Measurements from ENCODE around the gene PCGF2.
"Not testable (repeated sequence)": the region's sequence is repeated elsewhere in the genome, so short reads cannot be mapped to it uniquely, and the experiment has no call there.

The PCGF2 gene

GRCh38 chr17:38738007-38738662 is 10.0 kb downstream of the PCGF2 start:
- FAIRE-seq (no peak), DNase-seq (ENCODE audit: low spot score) (no peak)

- FAIRE-seq: no peak
- peak; percentile 83 for DNase-seq (ENCODE audit: low spot score)
Observed at GRCh38 chr17:38735161-38735997, 12.8 kb downstream of the PCGF2 start.

- DNase-seq (ENCODE audit: low spot score) (no peak), FAIRE-seq (no peak)
Observed at GRCh38 chr17:38733982-38734973, 13.9 kb downstream of the PCGF2 start.

- FAIRE-seq (no peak), DNase-seq (ENCODE audit: low spot score) (no peak)
Observed at GRCh38 chr17:38733282-38733981, 14.7 kb downstream of the PCGF2 start.

- FAIRE-seq (no peak), DNase-seq (ENCODE audit: low spot score) (no peak)
Observed at GRCh38 chr17:38732376-38733281, 15.5 kb downstream of the PCGF2 start.

- FAIRE-seq (no peak), DNase-seq (ENCODE audit: low spot score) (no peak)
Observed at GRCh38 chr17:38731526-38732294, 16.4 kb downstream of the PCGF2 start.

- peak; percentile 69 for DNase-seq (ENCODE audit: low spot score)
- no peak for FAIRE-seq
Observed at GRCh38 chr17:38730526-38731379, 17.4 kb downstream of the PCGF2 start.

- DNase-seq (ENCODE audit: low spot score): peak; percentile 96
- no peak for FAIRE-seq
Observed at GRCh38 chr17:38729886-38730525, 18.1 kb downstream of the PCGF2 start, which contains the start of gene CISD3. TSS of gene CISD3 (plus strand) at chr17:38730341. CDS start at chr17:38730359, 18 bp downstream.

- no peak for FAIRE-seq
Observed at GRCh38 chr17:38729368-38729885, 18.7 kb downstream of the PCGF2 start.

GRCh38 chr17:38728290-38728831 is 19.8 kb downstream of the PCGF2 start:
- FAIRE-seq (no peak), DNase-seq (ENCODE audit: low spot score) (no peak)

More at GRCh38 chr17:38729368-38729885, 18.7 kb downstream of the PCGF2 start:
- no peak for DNase-seq (ENCODE audit: low spot score)

- FAIRE-seq: no peak
Observed at GRCh38 chr17:38727736-38728135, 20.4 kb downstream of the PCGF2 start.

GRCh38 chr17:38726145-38726544 is 22.0 kb downstream of the PCGF2 start:
- not testable (repeated sequence) for DNase-seq (ENCODE audit: low spot score); FAIRE-seq

More at GRCh38 chr17:38727736-38728135, 20.4 kb downstream of the PCGF2 start:
- no peak for DNase-seq (ENCODE audit: low spot score)

- FAIRE-seq: no peak
- no peak for DNase-seq (ENCODE audit: low spot score)
Observed at GRCh38 chr17:38725066-38725465, 23.1 kb downstream of the PCGF2 start.

- FAIRE-seq: no peak
Observed at GRCh38 chr17:38724337-38724988, 23.7 kb downstream of the PCGF2 start.

GRCh38 chr17:38721802-38722201 is 26.3 kb downstream of the PCGF2 start:
- FAIRE-seq: no peak
- DNase-seq (ENCODE audit: low spot score): no peak

More at GRCh38 chr17:38724337-38724988, 23.7 kb downstream of the PCGF2 start:
- no peak for DNase-seq (ENCODE audit: low spot score)

- FAIRE-seq: no peak
- no peak for DNase-seq (ENCODE audit: low spot score)
Observed at GRCh38 chr17:38720941-38721340, 27.2 kb downstream of the PCGF2 start.

Data from urothelium cell line (cell line).